GM18520 (cell line): ENCODE results near the gene G0S2.
"Not testable (repeated sequence)": the region's sequence is repeated elsewhere in the genome, so short reads cannot be mapped to it uniquely, and the experiment has no call there.

ENCODE experiments used
- ATAC-seq: cut with Tn5 transposase; IDR thresholded peaks from one replicate; pipeline ENCODE4 v1.9.1; 2021; ENCODE audit not compliant: unreplicated experiment

G0S2 gene

DNA sequence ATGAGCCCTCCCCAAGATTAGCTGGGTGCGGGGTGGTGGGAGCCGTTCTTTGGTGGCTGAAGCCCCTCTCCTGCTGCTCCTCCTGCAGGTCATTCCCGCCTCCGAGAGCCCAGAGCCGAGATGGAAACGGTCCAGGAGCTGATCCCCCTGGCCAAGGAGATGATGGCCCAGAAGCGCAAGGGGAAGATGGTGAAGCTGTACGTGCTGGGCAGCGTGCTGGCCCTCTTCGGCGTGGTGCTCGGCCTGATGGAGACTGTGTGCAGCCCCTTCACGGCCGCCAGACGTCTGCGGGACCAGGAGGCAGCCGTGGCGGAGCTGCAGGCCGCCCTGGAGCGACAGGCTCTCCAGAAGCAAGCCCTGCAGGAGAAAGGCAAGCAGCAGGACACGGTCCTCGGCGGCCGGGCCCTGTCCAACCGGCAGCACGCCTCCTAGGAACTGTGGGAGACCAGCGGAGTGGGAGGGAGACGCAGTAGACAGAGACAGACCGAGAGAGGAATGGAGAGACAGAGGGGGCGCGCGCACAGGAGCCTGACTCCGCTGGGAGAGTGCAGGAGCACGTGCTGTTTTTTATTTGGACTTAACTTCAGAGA lies 448 bp downstream of the G0S2 start:
- ATAC-seq: no peak

DNA sequence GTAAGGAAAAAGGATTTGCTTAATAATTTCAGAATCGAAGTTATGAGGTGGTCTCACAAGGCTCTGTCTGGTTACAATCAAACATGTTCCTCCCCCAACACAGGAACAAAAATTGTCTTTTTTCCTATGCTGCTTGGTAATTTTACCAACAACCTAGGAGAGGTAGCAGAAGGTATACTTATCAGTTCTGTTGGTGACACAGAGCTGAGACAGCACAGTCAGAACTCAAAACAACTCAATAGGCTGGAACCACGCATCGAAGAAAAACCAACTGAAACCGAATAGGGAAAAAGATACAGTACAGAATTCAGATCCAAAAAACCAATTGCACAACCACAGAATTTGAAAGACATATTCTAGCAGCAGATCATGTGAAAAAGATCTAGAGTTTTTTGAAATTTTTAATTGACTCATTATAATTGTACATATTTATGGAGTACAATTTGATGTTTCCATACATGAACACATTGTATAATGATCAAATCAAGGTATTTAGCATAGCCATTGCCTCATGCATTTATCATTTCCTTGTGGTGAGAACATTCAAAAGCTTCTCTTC lies 3.8 kb downstream of the G0S2 start:
- no peak for ATAC-seq

DNA sequence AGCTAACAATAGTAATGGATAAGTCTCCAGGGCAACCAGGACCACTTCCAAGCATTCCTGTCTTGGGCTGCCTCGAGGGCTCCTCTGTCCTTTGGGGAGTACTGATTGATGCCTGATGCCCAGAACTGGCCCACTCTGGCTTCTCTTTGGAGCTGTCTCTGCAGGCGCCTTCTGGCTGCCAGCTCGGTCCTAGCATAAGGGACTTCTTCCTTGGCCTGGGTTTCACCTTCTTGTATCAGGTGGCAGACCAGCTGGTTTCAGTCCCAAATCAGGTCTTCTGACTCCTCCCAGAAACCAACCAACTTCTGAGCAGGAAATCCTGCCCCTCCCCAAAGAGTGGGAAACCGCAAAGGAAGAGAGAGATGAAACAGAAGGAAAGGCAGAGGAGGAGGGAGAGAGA lies 10.6 kb downstream of the G0S2 start:
- no peak for ATAC-seq

DNA sequence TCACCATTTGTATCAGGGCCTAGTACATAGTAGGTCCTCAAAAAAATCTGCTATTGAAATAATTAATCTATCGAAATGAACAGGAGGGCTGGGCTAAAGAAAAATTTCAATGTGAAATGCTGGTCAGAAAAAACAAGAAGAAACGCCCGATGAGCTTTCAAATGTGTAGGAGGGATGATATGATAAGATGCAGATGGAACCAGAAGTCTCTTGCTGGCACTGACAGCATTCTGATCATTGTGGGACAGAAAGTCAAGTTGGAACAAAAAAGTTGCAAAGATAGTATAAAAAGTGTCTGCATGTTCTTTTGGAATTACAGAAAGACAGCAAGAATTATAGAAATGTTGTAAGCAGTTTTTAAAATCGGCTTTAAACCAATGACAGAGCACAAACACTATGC lies 11.1 kb downstream of the G0S2 start:
- no peak for ATAC-seq

DNA sequence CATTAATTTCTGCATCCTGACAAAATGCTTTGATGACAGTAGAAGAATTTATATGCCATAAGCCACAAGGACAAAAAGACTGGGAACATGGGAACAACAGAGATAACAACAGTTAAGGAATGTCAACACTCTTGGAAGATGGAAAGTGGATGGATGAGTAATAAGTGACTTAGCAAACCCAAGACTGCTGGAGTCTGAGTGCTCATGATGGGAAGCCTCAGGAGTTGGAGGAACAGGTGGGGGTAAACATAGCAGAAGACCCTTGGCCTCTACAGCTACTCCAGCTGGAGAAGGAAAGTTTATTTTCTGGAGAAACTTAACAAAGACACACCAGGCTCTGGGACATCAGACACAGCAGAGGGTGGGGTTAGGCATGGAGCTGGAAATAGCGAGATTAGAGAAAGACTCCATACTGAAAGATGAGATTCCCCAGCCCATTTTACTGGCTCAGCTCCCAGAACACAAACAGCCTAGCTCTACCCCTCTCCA lies 13.6 kb downstream of the G0S2 start:
- ATAC-seq: no peak

DNA sequence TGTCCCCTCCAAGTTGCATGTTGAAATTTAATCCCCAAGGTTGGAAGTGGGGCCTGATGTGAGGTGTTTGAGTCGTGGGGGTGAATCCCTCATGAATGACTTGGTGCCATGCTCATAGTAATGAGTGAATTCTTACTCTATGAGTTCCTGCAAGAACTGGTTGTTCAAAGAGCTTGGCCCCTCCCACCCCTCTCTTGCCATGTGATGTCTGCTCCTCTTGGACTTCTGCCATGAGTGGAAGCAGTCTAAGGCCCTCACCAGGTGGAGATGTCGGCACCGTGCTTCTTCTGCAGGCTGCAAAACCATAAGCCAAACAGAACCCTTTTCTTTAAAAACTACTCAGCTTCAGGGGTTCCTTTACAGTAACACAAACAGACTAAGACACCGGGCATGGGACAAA lies 14.3 kb downstream of the G0S2 start:
- no peak for ATAC-seq

DNA sequence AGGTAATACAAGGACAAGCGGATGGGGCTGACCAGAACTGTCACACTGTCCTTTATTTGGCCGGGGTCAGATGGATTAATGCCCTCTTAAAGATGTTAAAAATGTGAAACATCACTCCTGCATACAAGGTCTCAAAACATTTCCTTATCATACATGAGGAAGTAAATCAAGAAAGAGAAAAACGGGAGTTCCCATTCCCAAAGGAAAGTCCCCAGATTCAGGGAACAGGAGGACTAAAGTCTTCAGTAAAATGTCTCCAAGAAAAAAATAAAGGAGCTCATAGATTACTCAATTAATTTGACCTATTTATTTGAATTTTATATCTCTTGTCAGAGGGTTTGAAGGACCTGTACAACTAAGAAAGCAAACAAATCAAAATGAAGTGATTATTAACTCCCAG lies 16.0 kb downstream of the G0S2 start:
- ATAC-seq: no peak

DNA sequence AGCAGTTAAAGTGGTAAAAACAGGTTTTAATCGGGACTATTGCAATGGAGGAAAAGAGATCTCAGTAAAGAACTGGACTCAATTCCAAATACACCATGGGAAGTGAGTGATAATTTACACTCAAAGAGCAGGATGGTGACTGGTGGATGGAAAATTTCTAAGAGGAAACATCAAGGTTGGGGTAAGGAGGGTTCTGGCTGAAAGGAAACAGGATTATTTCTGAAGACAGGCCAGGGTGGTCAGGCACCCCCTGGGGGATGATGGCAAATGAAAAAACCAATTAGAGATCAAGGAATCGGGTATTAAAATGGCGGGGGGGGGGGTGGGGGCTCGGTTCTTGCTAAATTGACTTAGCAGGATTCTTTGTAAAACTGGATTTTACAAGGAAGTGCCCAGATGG lies 17.1 kb downstream of the G0S2 start:
- ATAC-seq: no peak

DNA sequence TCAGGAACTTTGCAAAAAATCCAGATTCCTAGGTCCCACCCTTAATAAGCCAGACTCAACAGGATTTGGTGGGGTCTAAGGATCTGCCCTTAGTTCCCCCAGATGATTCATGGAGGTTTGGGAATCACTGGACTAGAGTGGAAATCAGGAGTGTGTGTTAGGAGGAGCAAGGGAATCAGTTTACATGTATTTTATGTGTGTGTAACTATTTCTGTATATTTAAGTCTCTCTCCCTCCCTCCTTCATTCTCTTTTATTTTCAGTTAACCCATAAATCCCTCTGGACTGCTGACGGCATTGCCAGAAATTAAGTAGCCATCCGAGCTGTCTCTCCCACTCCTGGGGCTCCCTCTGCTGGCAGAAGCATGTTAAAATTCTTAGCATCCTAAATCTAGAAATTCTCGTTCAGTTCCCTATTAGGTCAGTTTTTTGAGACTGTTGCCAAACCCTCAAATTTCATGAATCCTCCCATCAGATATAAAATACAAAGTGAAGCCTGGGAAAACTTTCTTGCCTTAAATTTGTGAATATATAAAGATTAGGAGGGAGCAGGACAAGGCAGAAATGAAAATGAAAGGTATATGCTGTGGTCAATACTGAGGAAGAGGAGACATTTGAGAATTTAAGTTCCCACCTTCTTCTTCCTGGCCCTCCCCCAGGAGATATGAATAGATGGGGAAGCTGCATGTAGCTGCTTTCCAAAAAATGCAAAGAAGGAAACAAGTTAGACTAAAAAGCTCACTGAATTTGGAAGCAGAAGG lies 17.7 kb downstream of the G0S2 start:
- ATAC-seq: no peak

DNA sequence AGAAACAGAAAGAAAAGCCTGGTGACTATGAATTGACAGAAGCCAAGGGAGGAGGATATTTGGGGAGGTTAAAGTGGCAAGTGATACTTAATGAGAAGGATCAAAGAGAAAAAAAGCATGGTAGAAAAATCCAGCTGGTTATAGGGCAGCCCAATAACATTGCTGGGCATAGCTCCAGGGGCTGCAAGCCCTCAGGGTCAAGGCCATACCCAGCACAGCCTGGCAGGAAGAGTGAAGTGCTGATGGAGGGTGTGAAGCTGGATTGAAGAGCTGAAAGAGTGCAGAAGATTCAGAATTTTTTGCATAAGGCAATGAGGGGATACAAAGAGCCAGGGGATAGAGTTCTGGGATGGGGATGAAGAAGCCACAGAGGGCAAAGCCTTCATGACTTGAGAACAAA lies 21.5 kb downstream of the G0S2 start:
- ATAC-seq: no peak

DNA sequence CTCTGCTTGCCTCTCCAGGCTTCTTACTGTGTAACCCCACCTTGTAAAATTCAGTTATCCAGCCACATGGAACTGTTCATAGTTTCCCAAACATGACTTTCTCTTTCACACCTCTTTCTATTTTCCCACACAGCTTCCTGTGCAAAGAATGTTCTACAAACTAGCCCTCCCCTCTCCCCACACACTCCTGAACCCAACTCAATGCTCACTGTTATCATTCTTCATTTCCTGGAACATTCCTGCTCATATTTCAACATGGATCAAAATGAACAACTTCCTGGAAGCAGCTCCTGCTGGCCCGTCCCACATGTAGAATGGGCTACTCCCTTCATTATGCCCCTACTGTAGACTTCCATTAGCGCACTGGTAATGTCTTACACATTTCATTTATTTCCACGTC lies 21.9 kb downstream of the G0S2 start:
- no peak for ATAC-seq

DNA sequence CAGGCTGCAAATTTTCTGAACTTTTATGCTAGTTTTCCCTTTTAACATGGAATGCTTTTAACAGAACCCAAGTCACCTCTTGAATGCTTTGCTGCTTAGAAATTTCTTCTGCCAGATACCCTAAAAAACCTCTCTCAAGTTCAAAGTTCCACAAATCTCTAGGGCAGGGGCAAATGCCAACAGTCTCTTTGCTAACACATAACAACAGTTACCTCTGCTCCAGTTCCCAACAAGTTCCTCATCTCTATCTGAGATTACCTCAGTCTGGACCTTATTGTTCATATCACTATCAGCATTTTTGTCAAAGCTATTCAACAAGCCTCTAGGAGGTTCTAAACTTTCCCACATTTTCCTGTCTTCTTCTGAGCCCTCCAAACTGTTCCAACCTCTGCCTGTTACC lies 25.5 kb downstream of the G0S2 start:
- ATAC-seq: not testable (repeated sequence)

DNA sequence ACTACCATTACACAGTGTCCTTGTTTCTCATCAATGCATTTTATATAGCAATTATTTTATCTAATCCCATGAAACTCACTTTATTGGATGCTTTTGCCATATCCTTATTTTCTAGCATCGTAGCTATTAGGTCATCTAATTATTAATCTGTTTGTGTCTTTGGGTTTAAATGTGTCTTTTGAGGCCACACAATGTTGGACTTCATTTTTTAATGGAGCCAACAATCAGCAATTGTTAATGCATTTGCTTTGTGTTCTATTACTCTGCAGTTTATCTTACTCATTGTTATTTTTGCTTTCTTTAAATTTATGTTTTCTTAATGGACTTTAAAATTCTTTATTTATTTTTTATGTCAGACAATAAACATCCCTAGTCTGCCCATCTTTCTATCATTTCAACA lies 27.6 kb downstream of the G0S2 start:
- no peak for ATAC-seq

DNA sequence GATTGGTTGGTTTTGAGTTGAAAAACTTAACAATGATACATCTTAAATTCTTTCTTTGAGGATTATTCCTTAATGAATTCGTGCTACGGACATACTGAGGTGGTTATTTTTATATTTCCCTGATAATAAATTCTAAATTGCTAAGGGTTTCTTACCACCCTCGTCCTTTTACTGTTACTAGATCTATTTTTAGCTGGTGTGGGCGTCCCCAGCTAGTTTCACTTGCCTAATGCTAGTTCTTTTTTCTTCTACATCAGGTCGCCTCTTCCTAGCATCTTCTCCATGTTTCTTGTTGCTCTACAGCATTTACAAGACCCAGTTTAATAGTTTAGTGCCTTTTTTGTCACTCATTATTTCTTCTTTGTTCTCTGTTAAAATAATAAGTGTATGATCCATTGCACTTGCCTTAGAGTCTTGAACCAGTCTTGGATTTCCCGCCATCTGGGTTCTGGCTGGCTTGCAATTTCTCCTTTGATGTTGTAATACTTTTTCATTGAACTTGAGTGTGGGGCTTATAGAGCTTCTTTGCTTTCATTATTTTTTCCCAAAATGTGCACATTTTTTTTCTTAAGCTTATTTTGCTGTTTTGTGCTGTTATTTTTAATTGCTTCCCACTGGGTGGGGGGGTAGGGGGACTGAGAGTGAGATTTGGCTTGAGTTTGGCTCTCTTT lies 28.8 kb downstream of the G0S2 start:
- no peak for ATAC-seq

DNA sequence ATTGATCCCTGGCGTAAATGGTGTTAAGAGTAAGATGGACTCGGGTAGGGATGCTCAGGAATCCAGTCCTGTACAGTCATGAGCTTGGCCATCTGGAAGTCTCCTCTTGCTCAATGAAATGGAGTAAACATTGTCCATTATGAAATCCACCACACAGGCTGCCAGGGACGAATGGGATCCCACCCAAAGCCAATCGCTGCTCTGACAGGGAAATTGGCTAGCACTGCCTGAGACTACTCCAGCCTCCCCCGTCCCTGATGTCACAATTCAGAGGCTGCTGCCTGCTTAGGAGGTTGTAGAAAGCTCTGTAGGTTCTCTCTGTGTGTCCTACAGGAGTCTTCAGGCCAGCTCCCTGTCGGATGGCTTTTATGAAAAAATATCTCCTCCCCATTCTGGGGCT lies 29.4 kb downstream of the G0S2 start, which contains the start of gene HSD11B1:
Gene HSD11B1 (plus strand): TSS at position 263 of the 400 bp plus-strand sequence. CDS start 97 bp downstream, at position 360.
- no peak for ATAC-seq

DNA sequence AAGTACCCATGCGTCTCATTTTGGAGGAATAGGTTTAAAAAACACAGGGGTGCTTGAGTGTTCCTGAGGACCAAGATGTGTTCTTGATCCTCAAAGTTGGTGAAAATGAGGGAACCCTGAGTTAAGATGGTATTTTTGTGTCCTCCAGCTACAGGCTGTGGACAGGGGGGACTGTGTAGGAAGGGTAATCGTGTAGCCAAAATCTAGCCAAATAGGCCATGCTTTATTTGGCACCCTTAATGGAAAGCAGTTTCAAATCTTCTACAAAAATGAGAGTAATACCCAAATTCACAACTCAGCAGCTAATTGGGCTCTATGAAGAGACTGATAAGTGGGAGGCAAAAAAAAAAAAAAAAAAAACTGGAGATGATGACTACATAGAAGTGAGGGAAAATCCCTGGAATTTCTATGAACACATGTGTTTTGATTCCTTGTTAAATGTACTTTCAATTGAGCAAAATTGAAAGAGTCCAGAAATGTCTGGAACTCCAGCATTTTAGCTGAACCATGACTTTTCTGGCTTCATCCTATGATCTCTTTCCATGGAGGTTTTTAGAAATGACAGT lies 29.9 kb downstream of the G0S2 start:
- ATAC-seq: no peak

DNA sequence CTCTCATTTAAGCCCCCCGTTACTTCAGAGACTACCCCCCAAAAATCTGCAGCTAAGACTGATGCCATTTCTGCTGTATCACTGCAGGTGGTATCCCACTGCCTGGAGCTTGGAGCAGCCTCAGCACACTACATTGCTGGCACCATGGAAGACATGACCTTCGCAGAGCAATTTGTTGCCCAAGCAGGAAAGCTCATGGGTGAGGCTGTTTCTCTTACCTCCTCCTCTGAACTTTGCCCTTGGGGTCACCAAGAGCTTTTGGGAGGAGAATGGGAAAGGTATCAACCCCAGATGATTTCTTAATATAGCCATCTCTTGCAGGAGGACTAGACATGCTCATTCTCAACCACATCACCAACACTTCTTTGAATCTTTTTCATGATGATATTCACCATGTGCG lies 31.4 kb downstream of the G0S2 start:
- no peak for ATAC-seq

DNA sequence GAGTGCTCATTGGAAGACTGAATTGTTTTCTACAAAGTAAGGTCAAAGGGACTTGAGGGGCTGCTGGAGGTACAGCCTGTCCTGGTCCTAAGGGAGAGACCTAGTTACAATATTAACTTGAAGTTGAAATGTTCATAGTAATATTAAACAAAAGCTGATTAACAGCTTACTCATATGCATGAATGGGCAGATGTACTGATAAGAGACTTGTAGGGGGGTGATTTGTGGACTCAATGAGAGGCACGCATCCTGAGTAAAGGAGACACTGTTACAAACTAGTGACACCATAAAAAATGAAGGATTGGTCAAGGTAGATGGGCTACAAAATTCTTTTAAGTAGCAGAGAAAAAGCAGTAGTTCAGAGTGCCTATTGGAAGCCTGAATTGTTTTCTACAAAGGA lies 32.1 kb downstream of the G0S2 start:
- ATAC-seq: no peak

DNA sequence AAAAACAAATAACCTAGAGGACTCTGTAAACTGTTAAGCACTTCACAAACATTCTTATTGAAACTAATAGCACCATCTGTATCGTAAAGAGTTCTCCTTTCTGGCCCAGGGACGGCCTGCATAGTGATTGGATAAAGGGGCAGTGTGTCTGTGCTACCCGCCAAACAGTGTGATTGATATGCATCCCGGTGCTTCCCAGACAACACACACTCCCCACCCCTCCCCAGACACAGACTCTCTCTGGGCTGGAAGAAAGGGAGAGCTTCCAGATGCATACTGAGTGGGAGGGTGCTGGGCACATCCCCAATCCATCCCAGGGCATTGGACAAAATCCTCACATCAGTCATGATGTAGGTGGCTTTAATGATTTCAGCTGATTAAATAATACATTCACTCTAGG lies 33.1 kb downstream of the G0S2 start:
- ATAC-seq: no peak

DNA sequence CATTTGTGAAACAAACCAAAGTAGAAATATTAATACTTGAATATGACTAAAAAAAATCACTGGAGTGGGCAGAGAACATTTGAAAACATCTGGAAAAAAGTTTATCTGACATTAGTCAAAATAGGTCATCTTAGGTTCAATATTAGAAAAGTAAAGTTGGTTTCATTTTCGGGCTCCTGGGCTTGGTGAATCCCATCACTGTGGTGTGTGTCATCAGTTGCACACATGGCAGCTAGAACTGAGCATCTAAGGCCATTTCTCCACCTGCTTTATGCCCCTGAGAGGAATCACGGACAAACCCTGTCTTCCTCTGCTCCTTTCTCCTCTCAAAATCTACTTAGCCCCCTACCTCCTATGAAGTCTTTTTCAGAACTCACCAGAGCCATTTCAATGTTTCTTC lies 34.9 kb downstream of the G0S2 start:
- ATAC-seq: no peak

DNA sequence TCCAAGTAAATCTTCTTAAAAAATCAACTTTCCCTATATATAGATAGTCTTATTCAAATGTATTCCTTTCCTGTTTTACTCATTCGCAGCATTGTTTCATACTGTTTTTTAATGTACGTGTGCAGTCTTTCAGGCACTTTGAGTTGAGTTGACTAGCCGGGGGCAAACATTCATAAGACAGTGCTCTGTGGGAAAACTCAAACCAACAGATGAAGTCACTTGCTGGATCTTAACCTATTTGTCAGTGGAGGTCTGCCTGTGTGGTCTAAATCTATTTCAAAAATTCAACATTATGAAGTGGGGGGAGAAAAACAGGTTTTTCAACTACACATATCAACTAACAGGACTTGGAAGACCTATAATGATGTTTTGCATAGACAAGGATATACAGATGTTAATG lies 35.6 kb downstream of the G0S2 start:
- ATAC-seq: no peak

DNA sequence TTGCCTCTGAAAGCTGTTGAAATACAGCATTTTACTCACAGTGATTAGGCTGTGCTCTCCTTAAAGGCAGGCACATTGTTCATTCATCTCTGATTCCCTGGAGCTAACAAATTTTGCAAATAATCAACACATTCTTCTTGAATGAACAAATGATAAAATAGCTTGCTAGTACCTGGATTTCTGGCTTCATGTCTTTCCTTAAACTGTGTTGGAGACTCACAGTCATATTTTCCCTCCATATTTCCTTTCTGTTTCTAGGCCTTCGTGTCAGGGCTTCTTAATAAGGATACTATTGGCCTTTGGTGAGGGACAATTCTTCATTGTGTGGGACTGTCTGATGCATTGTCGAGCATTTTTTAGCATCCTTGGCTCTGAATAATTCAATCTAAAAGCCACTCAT lies 39.1 kb downstream of the G0S2 start:
- no peak for ATAC-seq
